Subcutaneous preadipocyte (primary cell): Measurements from ENCODE around the gene KIAA1755. TPM values are rescaled to one million over a fixed set of nuclear protein-coding genes. Genes with fewer than 3 reads are reported as not detected.

ENCODE experiments used
- total RNA-seq: library from RNA; depleted of rRNA; stranded (reverse); fragments of >200 nt; gene quantifications from 2 replicates; pipeline ENCODE4 v1.2.3, GENCODE V29; 2012

Gene KIAA1755
- total RNA-seq: 0.37 and 0.39 TPM in 2 replicates

GRCh38 chr20:38260378-38261053, at the start of gene KIAA1755:
Gene KIAA1755 (minus strand): TSS chr20:38260735. CDS start chr20:38260500, 235 bp downstream.

GRCh38 chr20:38303908-38304379, 43.4 kb upstream of the KIAA1755 start, which contains the start of gene BPI:
Gene BPI (plus strand): TSS chr20:38304156. CDS start chr20:38304224, 68 bp downstream.

GRCh38 chr20:38165089-38165965, 95.2 kb downstream of the KIAA1755 start, which contains the start of gene TGM2:
Gene TGM2 (minus strand): TSS chr20:38165270. CDS start chr20:38165198, 72 bp downstream.

Other genes with a start within 250 kb of the KIAA1755 start
- 21.7 and 29.3 TPM in 2 replicates for gene TTI1, start 227.3 kb downstream of the KIAA1755 start, total RNA-seq
- gene RPRD1B, start 227.0 kb downstream of the KIAA1755 start, total RNA-seq: 22.8 and 22.9 TPM in 2 replicates
- 2.9 and 5.3 TPM in 2 replicates for gene TGM2, start 95.5 kb downstream of the KIAA1755 start, total RNA-seq
- not detected in 2 replicates for gene BPI, start 43.4 kb upstream of the KIAA1755 start, total RNA-seq
- not detected in 2 replicates for gene LBP, start 85.7 kb upstream of the KIAA1755 start, total RNA-seq
- 8.1 and 16.2 TPM in 2 replicates for gene SNHG17, start 174.6 kb upstream of the KIAA1755 start, total RNA-seq
- gene RALGAPB, start 212.1 kb upstream of the KIAA1755 start, total RNA-seq: 26.5 and 37.7 TPM in 2 replicates